Kidney (tissue), 14 donors: Measurements from ENCODE around the gene FUT8. TPM values are rescaled to one million over a fixed set of nuclear protein-coding genes. Genes with fewer than 3 reads are reported as not detected.
A peak's percentile ranks its signal among the peaks of the same experiment; 100 is the strongest.

Experiments used
- DNase-seq, 5 donors: peaks; one replicate each; pipeline ENCODE4 v3.0.0-alpha.2; 2013 to 2020
- FAIRE-seq: peaks from 2 replicates; lab custom pipeline; 2012; peaks lifted over from hg19 to GRCh38; lab: Jason Lieb, UNC
- H3K27ac ChIP-seq, 2 donors: one replicate each; pipeline ENCODE4 v1.7.0; 2013; ENCODE audit warnings: low read depth in 2 of 2, low read length in 2 of 2, inconsistent platforms in 1 of 2
- H3K27me3 ChIP-seq: one replicate; pipeline ENCODE4 v1.7.1; 2013; ENCODE audit warnings: low read length, inconsistent platforms; ENCODE audit not compliant: control insufficient read depth, insufficient read depth
- H3K36me3 ChIP-seq, 3 donors: one replicate each; pipeline versions ENCODE4 v1.7.0 to v1.7.1; 2013; ENCODE audit warnings: low read length in 3 of 3, control low read depth in 1 of 3, inconsistent platforms in 1 of 3; ENCODE audit not compliant: insufficient read depth in 3 of 3, control insufficient read depth in 2 of 3
- H3K4me1 ChIP-seq, 3 donors: one replicate each; pipeline versions ENCODE4 v1.7.0 to v1.7.1; 2013; ENCODE audit warnings: low read length in 3 of 3, inconsistent platforms in 1 of 3, low read depth in 1 of 3; ENCODE audit not compliant: control insufficient read depth in 2 of 3, insufficient read depth in 2 of 3
- H3K4me3 ChIP-seq, 3 donors: one replicate each; pipeline versions ENCODE4 v1.7.0 to v1.8.1; 2013; ENCODE audit warnings: low read length in 3 of 3, control low read depth in 1 of 3, inconsistent platforms in 1 of 3
- H3K9ac ChIP-seq, 3 donors: one replicate each; pipeline versions ENCODE4 v1.7.0 to v1.7.1; 2013; ENCODE audit warnings: low read length in 3 of 3, control low read depth in 1 of 3, inconsistent platforms in 1 of 3
- H3K9me3 ChIP-seq, 3 donors: one replicate each; pipeline versions ENCODE4 v1.7.0 to v1.7.1; 2013; ENCODE audit warnings: low read length in 3 of 3, control low read depth in 1 of 3, inconsistent platforms in 1 of 3; ENCODE audit not compliant: control insufficient read depth in 2 of 3, insufficient read depth in 1 of 3
- intact Hi-C: fragments of 100-400 bp; cut with DNase I; formaldehyde crosslinking; loops from one replicate; pipeline ENCODE4 v1.11.1; 2022
- polyA plus RNA-seq: library from polyadenylated mRNA; stranded (reverse); fragments of 350-450 nt; fragmentation: Illumina TruSeq; extraction: RNeasy Lipid Tissue Mini Kit (QIAGEN cat#74804); gene quantifications from one replicate; pipeline ENCODE4 v1.2.3, GENCODE V29; 2014; ENCODE audit warnings: low read depth, low replicate concordance; ENCODE audit not compliant: insufficient read depth
- total RNA-seq: library from RNA; stranded (reverse); fragmentation: NEBNext Ultra II Directional; extraction: Animal tissue kit (Norgen Biotek cat#: 25700); gene quantifications from one replicate; pipeline ENCODE4 v1.2.1, GENCODE V29; 2021
- TF ChIP-seq, protein P1 (sequence below): IDR thresholded peaks from 3 replicates; pipeline ENCODE4 v1.5.1; 2012; ENCODE audit warnings: mild to moderate bottlenecking, moderate library complexity, borderline replicate concordance; ENCODE audit not compliant: insufficient read depth; ENCODE audit errors: extremely low read depth
- donor health status: control.
- donor health status: control.
- donor health status: control.
- donor health status: control.
- donor health status: control.
- donor health status: DM: yes; HTN: yes; CAD: no.
- donor health status: Normal renal cell carcinoma (clear cell type).

FUT8 gene
- total and polyA plus RNA-seq, 2 donors from 2014 or later = 8.2 to 49.6 TPM

DNA sequence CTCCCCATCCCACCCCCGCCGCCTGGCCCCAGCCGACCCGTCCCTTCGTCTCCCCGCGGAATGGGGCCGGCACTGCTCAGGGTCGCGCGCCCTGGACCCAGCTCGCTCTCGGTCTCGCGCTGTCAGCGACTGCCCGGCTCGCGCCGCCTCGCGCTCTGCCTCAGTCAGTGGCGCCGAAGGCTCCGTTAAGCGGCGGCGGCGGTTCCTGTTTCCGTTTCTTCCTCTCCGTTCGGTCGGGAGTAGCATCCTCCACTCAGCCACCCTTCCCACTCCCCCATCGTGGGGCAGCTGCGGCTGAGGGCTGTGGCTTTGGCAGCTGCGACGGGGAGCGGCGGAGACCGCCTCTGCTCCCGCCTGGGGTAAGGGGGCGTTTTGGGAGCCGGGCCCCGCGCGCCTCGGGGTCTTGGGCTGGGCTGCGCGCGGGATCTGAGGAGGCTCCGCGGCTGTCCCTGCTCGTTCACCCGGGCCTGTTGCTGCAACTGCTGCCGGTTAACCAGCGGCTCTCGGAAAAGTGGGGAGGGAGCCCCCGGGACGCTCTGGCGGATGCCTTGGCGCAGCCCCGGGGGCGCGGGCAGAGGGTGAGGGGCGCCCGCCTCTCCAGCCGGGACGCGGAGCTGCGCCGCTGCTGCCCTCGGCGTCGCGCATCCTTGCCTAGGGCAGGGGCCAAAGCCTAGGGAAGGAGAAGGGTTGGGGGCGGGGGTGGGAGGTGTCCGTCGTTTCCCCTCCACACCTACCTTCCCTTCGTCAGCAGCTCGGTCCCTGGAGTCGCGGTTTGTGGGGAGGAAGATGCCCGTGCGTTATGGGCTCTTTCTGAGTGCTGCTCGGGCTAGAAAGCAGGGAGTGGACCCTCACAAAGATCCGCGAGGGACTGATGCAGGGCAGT, 567 bp downstream of the FUT8 start:
- H3K9ac ChIP-seq = peak overlapping the region in 2 of 3 donors; percentile 63 to 67
- peaks cover 0 to 4% (median 3%) of the 10 kb centered on the region in 3 donors for H3K4me1 ChIP-seq
- H3K27ac ChIP-seq = peak overlapping the region; percentile 63 to 67
- H3K4me3 ChIP-seq = peak overlapping the region; percentile 61 to 68 (median 67)
- no peak for FAIRE-seq
- DNase-seq = peak in 4 of 5 donors; percentile 22 to 84 (median 47)
- no peaks in the 10 kb centered on the region for H3K27me3 ChIP-seq
- H3K9me3 ChIP-seq = no peaks in the 10 kb centered on the region
- intact Hi-C loops = loop anchor here (10.0 kb wide), 1 partner anchor 412 kb away; no protein-coding TSS in a partner anchor
- no peaks in the 10 kb centered on the region for H3K36me3 ChIP-seq
- TF ChIP-seq, protein P1, sequence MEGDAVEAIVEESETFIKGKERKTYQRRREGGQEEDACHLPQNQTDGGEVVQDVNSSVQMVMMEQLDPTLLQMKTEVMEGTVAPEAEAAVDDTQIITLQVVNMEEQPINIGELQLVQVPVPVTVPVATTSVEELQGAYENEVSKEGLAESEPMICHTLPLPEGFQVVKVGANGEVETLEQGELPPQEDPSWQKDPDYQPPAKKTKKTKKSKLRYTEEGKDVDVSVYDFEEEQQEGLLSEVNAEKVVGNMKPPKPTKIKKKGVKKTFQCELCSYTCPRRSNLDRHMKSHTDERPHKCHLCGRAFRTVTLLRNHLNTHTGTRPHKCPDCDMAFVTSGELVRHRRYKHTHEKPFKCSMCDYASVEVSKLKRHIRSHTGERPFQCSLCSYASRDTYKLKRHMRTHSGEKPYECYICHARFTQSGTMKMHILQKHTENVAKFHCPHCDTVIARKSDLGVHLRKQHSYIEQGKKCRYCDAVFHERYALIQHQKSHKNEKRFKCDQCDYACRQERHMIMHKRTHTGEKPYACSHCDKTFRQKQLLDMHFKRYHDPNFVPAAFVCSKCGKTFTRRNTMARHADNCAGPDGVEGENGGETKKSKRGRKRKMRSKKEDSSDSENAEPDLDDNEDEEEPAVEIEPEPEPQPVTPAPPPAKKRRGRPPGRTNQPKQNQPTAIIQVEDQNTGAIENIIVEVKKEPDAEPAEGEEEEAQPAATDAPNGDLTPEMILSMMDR = no peak

DNA sequence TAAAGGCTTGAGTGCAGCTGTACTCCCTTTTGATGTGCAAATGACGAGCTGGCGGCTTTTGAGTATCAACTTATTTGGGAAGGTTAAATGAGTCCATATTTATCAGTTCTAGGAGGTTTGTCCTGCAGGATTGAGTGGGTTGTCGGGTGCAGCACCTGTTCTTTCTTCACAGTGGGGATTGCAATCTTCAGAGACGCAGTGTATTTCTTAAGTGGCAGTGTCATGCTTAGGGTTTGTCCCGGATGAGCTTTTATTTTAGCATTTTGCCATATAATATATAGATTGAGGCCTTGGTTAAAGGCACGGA, 1.2 kb downstream of the FUT8 start:
- Histone ChIP-seq H3K9me3 (no peaks in the 10 kb centered on the region), H3K27me3 (no peaks in the 10 kb centered on the region), H3K27ac (no peak overlapping the region), H3K9ac (peak overlapping the region in 2 of 3 donors; percentile 63 to 67), H3K4me3 (peak overlapping the region; percentile 60 to 67 (median 61)), H3K4me1 (peaks cover 0 to 4% (median 3%) of the 10 kb centered on the region in 3 donors), H3K36me3 (no peaks in the 10 kb centered on the region)
- FAIRE-seq (no peak), DNase-seq (no peak)
- TF ChIP-seq, protein P1 = no peak
- intact Hi-C loops = loop anchor here (10.0 kb wide), 1 partner anchor 411 kb away; no protein-coding TSS in a partner anchor

DNA sequence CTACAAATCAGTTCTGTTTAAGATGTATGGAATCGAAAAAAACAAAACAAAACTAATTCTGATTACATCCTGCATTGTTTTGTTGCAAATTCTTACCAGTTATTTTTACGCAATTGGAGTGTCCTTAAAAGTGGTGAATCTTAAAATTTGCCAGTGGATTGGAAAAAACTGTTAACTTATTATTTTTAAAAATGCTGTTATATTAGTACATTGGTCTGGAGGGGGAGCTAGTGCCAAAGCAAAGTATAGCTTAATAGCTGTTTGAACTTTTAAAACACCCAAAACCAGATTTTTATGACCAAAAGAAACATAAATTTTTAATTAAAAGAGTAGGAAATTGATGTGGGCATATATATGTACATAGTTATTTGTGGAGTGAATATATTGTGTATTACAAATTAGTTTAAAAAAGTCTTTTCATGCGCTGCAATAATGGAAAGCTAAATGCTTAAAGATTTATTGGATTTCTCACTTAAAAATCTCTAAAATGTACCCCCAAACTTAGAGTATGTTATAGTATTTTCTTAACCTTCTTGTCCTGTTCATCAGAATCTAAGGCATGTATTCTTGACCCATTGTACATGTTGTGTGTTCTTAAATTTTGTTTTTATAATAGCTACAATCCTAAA, 2.5 kb downstream of the FUT8 start:
- DNase-seq = peak in 2 of 5 donors; percentile 21 to 49
- H3K36me3 ChIP-seq = no peaks in the 10 kb centered on the region
- no peak overlapping the region for H3K9ac ChIP-seq
- no peak overlapping the region for H3K4me3 ChIP-seq
- peak; percentile 88 for FAIRE-seq
- peaks cover 0 to 4% (median 3%) of the 10 kb centered on the region in 3 donors for H3K4me1 ChIP-seq
- intact Hi-C loops = loop anchor here (10.0 kb wide), 1 partner anchor 410 kb away; no protein-coding TSS in a partner anchor
- no peaks in the 10 kb centered on the region for H3K9me3 ChIP-seq
- TF ChIP-seq, protein P1 = peak; percentile 28
- H3K27me3 ChIP-seq = no peaks in the 10 kb centered on the region
- H3K27ac ChIP-seq = no peak overlapping the region
